HepG2 (cell line): ENCODE measurements around the gene RECK. TPM values are rescaled to one million over a fixed set of nuclear protein-coding genes. Genes with fewer than 3 reads are reported as not detected.

ENCODE experiments used
- ATAC-seq: fragments of 200-7000 bp; cut with Tn5 transposase; 3 replicates; pipeline ENCODE4 v1.9.1; 2020; ENCODE audit warnings: mild to moderate bottlenecking, moderate library complexity
- BruUV-seq: library from RNA; stranded (reverse); fragments of 400-500 nt; replicated peaks from 2 replicates; lab custom pipeline; 2021; lab: Mats Ljungman, UMichigan
- CTCF ChIA-PET: fragments of 300-600 bp; formaldehyde crosslinking; extraction: SDS; loops from one replicate; lab custom pipeline; 2021; ENCODE audit warnings: low total read pairs, inconsistent platforms, low intra/inter-chr PET ratio; lab: Yijun Ruan, JAX
- POLR2A ChIA-PET: fragments of 350-600 bp; sonication (Branson Sonifier 250); formaldehyde crosslinking; loops from one replicate; lab custom pipeline; 2020; ENCODE audit warnings: antibody characterized with exemption, inconsistent platforms; lab: Yijun Ruan, JAX
- DNase-seq: peaks from one replicate; pipeline ENCODE4 v3.0.0-alpha.2; 2015; ENCODE audit warnings: low spot score
- FAIRE-seq: peaks from 3 replicates; lab custom pipeline; 2011; peaks lifted over from hg19 to GRCh38; lab: Jason Lieb, UNC
- H2AFZ ChIP-seq: one replicate; pipeline ENCODE4 v1.6.1; 2011; ENCODE audit warnings: low read length, inconsistent platforms
- H3K27ac ChIP-seq: fragments of 300-600 bp; 3 replicates; pipeline ENCODE4 v1.8.0; 2011; ENCODE audit warnings: mixed run types, mild to moderate bottlenecking, mixed read lengths, low read length, inconsistent platforms; ENCODE audit not compliant: insufficient read depth; ENCODE audit errors: extremely low read length
- H3K27me3 ChIP-seq, 2 experiments: fragments of 200-600 bp in 1 of 2; 2 replicates in 1 of 2; 3 replicates in 1 of 2; pipeline versions ENCODE4 v1.6.0 to v1.8.0; 2011; ENCODE audit warnings: low read length in 2 of 2, mild to moderate bottlenecking in 2 of 2, moderate library complexity in 2 of 2, inconsistent platforms in 1 of 2; ENCODE audit not compliant: insufficient read depth in 2 of 2, control insufficient read depth in 1 of 2
- H3K36me3 ChIP-seq, 2 experiments: fragments of 200-600 bp in 1 of 2; replicated peaks in 1 of 2; 2 replicates in 1 of 2; 3 replicates in 1 of 2; pipeline versions ENCODE4 v1.5.1 to v1.8.0; 2011; ENCODE audit warnings: low read length in 2 of 2, inconsistent platforms in 1 of 2; ENCODE audit not compliant: insufficient read depth in 2 of 2, control insufficient read depth in 1 of 2
- H3K4me1 ChIP-seq: 2 replicates; pipeline ENCODE4 v1.5.1; 2012; ENCODE audit warnings: low read length, inconsistent platforms; ENCODE audit not compliant: insufficient read depth
- H3K4me2 ChIP-seq: 2 replicates; pipeline ENCODE4 v1.6.0; 2011; ENCODE audit warnings: low read depth, low read length, inconsistent platforms
- H3K4me3 ChIP-seq, 3 experiments: fragments of 200-600 bp in 1 of 3; sonication (generic), shearing (Covaris generic) in 1 of 3; replicated peaks in 1 of 3; 2 replicates each; pipeline ENCODE4 v1.5.1; 2011 to 2016; ENCODE audit warnings: low read length in 3 of 3, inconsistent platforms in 2 of 3, low read depth in 2 of 3, mild to moderate bottlenecking in 2 of 3, control low read depth in 1 of 3, mixed read lengths in 1 of 3; ENCODE audit not compliant: insufficient read depth in 1 of 3
- H3K79me2 ChIP-seq: one replicate; pipeline ENCODE4 v1.6.1; 2011; ENCODE audit warnings: low read length, inconsistent platforms; ENCODE audit not compliant: insufficient read depth
- H3K9ac ChIP-seq: 2 replicates; pipeline ENCODE4 v1.6.0; 2011; ENCODE audit warnings: mild to moderate bottlenecking, low read depth, low read length, inconsistent platforms; ENCODE audit not compliant: insufficient read depth
- H3K9me3 ChIP-seq: 2 replicates; pipeline ENCODE4 v1.5.1; 2012; ENCODE audit warnings: mild to moderate bottlenecking, low read length
- H4K20me1 ChIP-seq: 2 replicates; pipeline ENCODE4 v1.6.0; 2011; ENCODE audit warnings: inconsistent platforms, mild to moderate bottlenecking, low read length, moderate library complexity; ENCODE audit not compliant: insufficient read depth
- DRAP1 ChIP-seq: IDR thresholded peaks from 2 replicates; pipeline ENCODE4 v1.6.1; 2016; ENCODE audit warnings: missing genetic modification reagents, missing compliant biosample characterization
- ELF4 ChIP-seq: sonication (generic); formaldehyde crosslinking; IDR thresholded peaks from 2 replicates; pipeline ENCODE4 v1.5.0; 2020; ENCODE audit warnings: missing genetic modification reagents, mild to moderate bottlenecking, moderate library complexity, borderline replicate concordance
- HNRNPL ChIP-seq: fragments of 200-400 bp; formaldehyde crosslinking; IDR thresholded peaks from 2 replicates; pipeline ENCODE4 v1.6.1; 2017; ENCODE audit warnings: mild to moderate bottlenecking, low read depth, low read length
- HOXA3 ChIP-seq: sonication (generic); formaldehyde crosslinking; IDR thresholded peaks from 2 replicates; pipeline ENCODE4 v1.5.0; 2020; ENCODE audit warnings: missing genetic modification reagents
- MNT ChIP-seq: fragments of 450-650 bp; IDR thresholded peaks from 2 replicates; pipeline ENCODE4 v1.6.1; 2016
- NFYB ChIP-seq: sonication (generic); formaldehyde crosslinking; IDR thresholded peaks from 2 replicates; pipeline ENCODE4 v1.4.0; 2020; ENCODE audit warnings: missing genetic modification reagents
- ZBTB40 ChIP-seq, 2 experiments: fragments of 450-650 bp in 1 of 2; sonication (generic) in 1 of 2; formaldehyde crosslinking in 1 of 2; IDR thresholded peaks; 2 replicates each; pipeline versions ENCODE4 v1.6.1 to v1.8.0; 2016 to 2022; ENCODE audit warnings: antibody characterized with exemption in 1 of 2, mild to moderate bottlenecking in 1 of 2, missing genetic modification reagents in 1 of 2
- ZBTB7B ChIP-seq: sonication (generic); formaldehyde crosslinking; IDR thresholded peaks from 2 replicates; pipeline ENCODE4 v1.4.0; 2020; ENCODE audit warnings: missing genetic modification reagents
- ZFX ChIP-seq: sonication (generic); formaldehyde crosslinking; IDR thresholded peaks from 2 replicates; pipeline ENCODE4 v1.4.0; 2020; ENCODE audit warnings: mild to moderate bottlenecking, low read depth, missing genetic modification reagents, moderate library complexity
- ZNF101 ChIP-seq: sonication (generic); formaldehyde crosslinking; IDR thresholded peaks from 2 replicates; pipeline ENCODE4 v1.4.0; 2020; ENCODE audit warnings: mild to moderate bottlenecking, low read depth, missing genetic modification reagents, borderline replicate concordance
- ZNF331 ChIP-seq: sonication (generic); formaldehyde crosslinking; IDR thresholded peaks from 2 replicates; pipeline ENCODE4 v1.4.0; 2020; ENCODE audit warnings: missing genetic modification reagents
- WGBS: methylation state at CpG from one replicate; pipeline ENCODE4 v1.1.6; 2017; ENCODE audit warnings: low lambda C conversion rate; 5-methylcytosine and 5-hydroxymethylcytosine counted together
- in situ Hi-C: cut with HindIII; loops from 2 replicates; pipeline ENCODE4 v1.10.0; 2017; ENCODE audit warnings: low pct_unique_long_range_greater_than_20kb; ENCODE audit not compliant: extremely low pct_ligation_motif_present
- intact Hi-C: fragments of 100-400 bp; cut with micrococcal nuclease; formaldehyde crosslinking; loops from one replicate; pipeline ENCODE4 v1.10.0; 2022; ENCODE audit not compliant: unreplicated experiment
- polyA plus RNA-seq, 8 experiments: library from polyadenylated mRNA; depleted of rRNA in 3 of 8; stranded (reverse) in 7 of 8; unstranded in 1 of 8; fragments of >200 nt; fragmentation: Illumina TruSeq in 4 of 8; extraction: Trizol in 4 of 8; gene quantifications; 2 replicates each; pipeline versions ENCODE4 v1.2.1 to v1.2.3, GENCODE V29; 2011 to 2016; ENCODE audit warnings: low read depth in 4 of 8, missing spikeins in 1 of 8, mixed read lengths in 1 of 8; ENCODE audit not compliant: insufficient read depth in 1 of 8
- total RNA-seq, 5 experiments: library from RNA; depleted of rRNA; stranded (reverse); fragments of >200 nt; fragmentation: Illumina TruSeq; extraction: Trizol; gene quantifications; 2 replicates each; pipeline ENCODE4 v1.2.3, GENCODE V29; 2016; ENCODE audit warnings: low read depth in 1 of 5
- TF ChIP-seq, protein P1 (sequence below): sonication (generic); formaldehyde crosslinking; IDR thresholded peaks from 2 replicates; pipeline ENCODE4 v1.4.0; 2020; ENCODE audit warnings: missing genetic modification reagents

The RECK gene
- total and polyA plus RNA-seq, 2 of the 13 experiments (the other 11 are each of a cell fraction or from before 2014, with no cell fraction given), result 3.1 to 4.8 TPM

DNA sequence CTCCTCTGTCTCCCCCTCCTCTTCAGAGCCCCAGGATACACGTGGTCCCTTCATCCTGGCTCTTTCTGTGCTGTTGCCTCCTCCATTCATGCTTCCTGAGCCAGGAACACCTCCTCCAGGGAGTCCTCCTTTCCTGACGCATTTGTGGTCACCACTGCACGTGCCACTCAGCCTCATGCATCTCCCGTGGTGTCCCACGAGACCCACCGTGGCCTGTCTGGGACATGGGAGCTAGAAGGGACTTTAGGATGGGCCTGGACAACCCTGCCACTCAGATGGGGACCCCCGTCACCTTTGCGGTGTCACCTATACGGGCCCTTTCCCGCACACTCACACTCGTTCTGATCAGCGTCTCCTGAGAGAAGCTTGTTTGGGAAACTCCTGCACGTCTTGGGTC, 106.5 kb downstream of the RECK start:
- WGBS, result 48% methylated on average over 12 of the region's 13 CpGs
- Histone ChIP-seq H3K4me1 (peaks cover 16% of the 10 kb centered on the region), H3K79me2 (no peaks in the 10 kb centered on the region), H3K27me3 (peaks cover 5 to 22% of the 10 kb centered on the region in 2 experiments; a peak in 4 of 5 replicates), H3K36me3 (no peaks in the 10 kb centered on the region), H4K20me1 (no peaks in the 10 kb centered on the region), H3K27ac (no peak overlapping the region), H3K9ac (peak overlapping the region; percentile 23; the same call in 1 of the 2 replicates), H3K4me3 (peak overlapping the region; percentile 3 to 57 (median 32); a peak in 4 of 6 replicates), H2AFZ (peak overlapping the region; percentile 20), H3K9me3 (peaks cover 11% of the 10 kb centered on the region; the same call in 1 of the 2 replicates), H3K4me2 (peak overlapping the region; percentile 59)
- intact Hi-C loops (no loop called here), in situ Hi-C loops (no loop called here)
- no peak for DNase-seq
- ChIA-PET CTCF (no interaction called here), POLR2A (interaction anchor here (1.2 kb wide), 1 partner anchor 47 kb away, joined by 3 read pairs; the partner anchor contains the start of gene CLTA)
- ATAC-seq, result no peak; the same call in 2 of the 3 replicates
- FAIRE-seq, result no peak
- BruUV-seq, result no TSS peak
- no peak for TF ChIP-seq HOXA3 (CRISPR knock-in tag)
- TF ChIP-seq HNRNPL, result no peak
- TF ChIP-seq ZNF331 (CRISPR knock-in tag), result no peak
- TF ChIP-seq MNT, result 0 out of 2 replicates have a peak, but pooled peaks have one; percentile 18
- TF ChIP-seq ZNF101 (CRISPR knock-in tag), result no peak
- TF ChIP-seq, protein P1, sequence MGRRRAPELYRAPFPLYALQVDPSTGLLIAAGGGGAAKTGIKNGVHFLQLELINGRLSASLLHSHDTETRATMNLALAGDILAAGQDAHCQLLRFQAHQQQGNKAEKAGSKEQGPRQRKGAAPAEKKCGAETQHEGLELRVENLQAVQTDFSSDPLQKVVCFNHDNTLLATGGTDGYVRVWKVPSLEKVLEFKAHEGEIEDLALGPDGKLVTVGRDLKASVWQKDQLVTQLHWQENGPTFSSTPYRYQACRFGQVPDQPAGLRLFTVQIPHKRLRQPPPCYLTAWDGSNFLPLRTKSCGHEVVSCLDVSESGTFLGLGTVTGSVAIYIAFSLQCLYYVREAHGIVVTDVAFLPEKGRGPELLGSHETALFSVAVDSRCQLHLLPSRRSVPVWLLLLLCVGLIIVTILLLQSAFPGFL (CRISPR knock-in tag), result no peak
- TF ChIP-seq ZFX (CRISPR knock-in tag), result 0 out of 2 replicates have a peak, but pooled peaks have one; percentile 6
- TF ChIP-seq ELF4, result no peak
- no peak for TF ChIP-seq ZBTB40 (IDR thresholded peaks at IDR 0.05)
- no peak for TF ChIP-seq ZBTB40 (CRISPR knock-in tag; IDR thresholded peaks at IDR 0.05)
- TF ChIP-seq NFYB (CRISPR knock-in tag), result no peak
- TF ChIP-seq ZBTB7B (CRISPR knock-in tag), result no peak
- TF ChIP-seq DRAP1, result no peak
